ENCODE results near the gene SLX4.

GRCh38 chr16:3610698-3611145 is 684 bp downstream of the SLX4 start:
- TF ChIP-seq CTCF (IDR thresholded peaks at IDR 0.05) (no peak), EP300 (IDR thresholded peaks at IDR 0.05) (no peak)

Data from upper lobe of left lung (tissue), 4 donors.